Measurements from ENCODE around the gene NT5C3A.

NT5C3A gene

DNA sequence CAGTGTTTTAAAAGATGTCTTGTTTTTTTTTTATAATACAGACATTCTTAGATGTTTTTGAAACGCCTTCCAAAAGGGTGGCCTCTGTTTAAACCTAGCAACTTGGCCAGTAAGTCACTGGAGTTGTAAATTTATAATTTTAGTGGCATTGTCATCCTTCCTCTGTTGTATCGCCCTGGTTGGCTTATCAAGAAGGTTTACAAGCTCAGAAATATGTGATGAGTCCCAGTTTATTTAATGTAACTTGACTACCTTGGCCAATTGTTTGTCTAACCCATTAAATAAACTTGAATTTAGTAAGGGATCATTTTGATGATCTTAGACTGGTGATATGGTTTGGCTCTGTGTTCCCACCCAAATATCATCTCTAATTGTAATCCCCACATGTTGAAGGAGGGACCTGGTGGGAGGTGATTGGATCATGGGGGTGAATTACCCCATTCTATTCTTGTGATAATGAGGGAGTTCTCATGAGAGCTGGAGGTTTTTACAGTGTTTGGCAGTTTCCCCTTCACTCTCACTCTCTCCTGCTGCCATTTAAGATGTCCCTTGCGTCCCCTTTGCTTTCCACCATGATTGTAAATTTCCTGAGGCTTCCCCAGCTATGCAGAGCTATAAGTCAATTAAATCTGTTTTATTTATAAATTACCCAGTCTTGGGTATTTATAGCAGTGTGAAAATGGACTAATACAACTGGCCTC, 13.4 kb upstream of the NT5C3A start:
- DNase-seq, result no peak

- no peak for DNase-seq
These were observed 10.7 kb upstream of the NT5C3A start for GRCh38 chr7:33073243-33073642.

DNA sequence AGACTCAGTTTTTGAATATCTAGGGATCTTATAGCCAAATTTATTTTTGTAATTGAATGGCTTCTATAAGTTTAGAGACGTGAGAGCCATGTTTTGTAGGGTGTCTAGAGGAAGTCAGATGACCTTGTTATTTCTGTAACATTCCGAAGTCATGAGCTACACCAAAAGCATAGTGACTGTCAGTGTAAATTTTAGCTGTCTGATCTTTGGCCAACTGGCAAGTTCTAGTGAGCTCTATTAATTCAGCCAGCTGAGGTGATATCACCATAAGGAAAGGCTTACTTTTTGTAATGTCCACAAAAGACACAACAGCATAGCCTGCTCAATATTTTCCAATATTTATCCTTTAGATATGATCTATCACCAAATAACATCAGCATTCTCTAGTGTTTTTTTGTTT, 9.9 kb upstream of the NT5C3A start:
- DNase-seq, result no peak

- no peak for DNase-seq
These were observed 8.3 kb upstream of the NT5C3A start for GRCh38 chr7:33070831-33071230.

- no peak for DNase-seq
These were observed 7.7 kb upstream of the NT5C3A start for GRCh38 chr7:33070277-33070676.

DNA sequence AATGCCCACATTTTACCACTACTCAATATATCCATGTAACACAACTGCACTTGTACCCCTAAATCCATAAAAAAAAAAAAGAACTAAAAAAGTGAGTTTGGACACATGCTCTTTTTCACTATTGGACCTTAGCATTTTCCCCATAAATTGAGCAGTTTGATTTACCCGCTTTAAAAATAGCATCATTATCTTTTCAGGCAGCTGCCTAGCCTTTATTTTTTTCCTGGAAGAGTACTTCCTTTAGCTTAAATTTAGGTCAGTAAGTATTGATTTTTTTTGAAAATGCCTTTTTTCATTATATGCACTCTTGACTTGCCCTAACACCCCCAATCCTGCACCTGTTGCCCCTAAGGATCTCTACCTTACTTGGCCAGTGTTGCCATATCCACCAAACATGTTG, 5.3 kb upstream of the NT5C3A start:
- no peak for DNase-seq

GRCh38 chr7:33066771-33067170, 4.2 kb upstream of the NT5C3A start:
- DNase-seq, result no peak

DNA sequence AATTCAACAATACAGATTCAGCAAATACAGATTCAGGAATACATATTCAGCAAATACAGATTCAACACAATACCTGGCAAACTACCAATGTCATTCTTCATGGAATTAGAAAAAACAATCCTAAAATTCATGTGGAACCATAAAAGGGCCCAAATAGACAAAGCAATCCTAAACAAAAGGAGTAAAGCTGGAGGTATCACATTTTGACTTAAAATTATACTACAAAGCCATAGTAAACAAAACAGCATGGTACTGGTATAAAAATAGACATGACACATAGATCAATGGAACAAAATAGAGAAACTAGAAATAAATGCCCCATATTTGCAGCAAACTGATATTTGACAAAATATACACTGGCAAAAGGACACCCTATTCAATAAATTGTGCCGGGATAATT, 3.4 kb upstream of the NT5C3A start:
- no peak for DNase-seq

GRCh38 chr7:33062782-33063443, 337 bp upstream of the NT5C3A start:
- peak; percentile 94 for DNase-seq

GRCh38 chr7:33061282-33061937, 1.2 kb downstream of the NT5C3A start:
- no peak for DNase-seq

- no peak for DNase-seq
These were observed 2.9 kb downstream of the NT5C3A start for GRCh38 chr7:33059635-33060034.

DNA sequence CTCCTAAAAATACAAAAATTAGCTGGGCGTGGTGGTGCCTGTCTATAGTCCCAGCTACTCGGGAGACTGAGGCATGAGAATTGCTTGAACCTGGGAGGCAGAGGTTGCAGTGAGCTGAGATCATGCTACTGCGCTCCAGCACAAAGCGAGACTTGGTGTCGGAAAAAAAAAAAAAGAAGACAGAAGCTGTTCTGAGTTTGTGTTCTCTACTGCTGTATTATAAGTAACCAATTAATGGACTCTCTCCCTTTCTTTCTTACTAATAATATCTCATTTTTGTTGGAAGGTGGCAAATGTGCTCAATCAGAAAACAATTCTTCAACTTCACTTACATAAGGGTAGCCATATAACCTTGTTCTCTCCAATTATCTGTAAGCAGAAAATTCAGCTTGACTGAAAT, 7.4 kb downstream of the NT5C3A start:
- no peak for DNase-seq

DNA sequence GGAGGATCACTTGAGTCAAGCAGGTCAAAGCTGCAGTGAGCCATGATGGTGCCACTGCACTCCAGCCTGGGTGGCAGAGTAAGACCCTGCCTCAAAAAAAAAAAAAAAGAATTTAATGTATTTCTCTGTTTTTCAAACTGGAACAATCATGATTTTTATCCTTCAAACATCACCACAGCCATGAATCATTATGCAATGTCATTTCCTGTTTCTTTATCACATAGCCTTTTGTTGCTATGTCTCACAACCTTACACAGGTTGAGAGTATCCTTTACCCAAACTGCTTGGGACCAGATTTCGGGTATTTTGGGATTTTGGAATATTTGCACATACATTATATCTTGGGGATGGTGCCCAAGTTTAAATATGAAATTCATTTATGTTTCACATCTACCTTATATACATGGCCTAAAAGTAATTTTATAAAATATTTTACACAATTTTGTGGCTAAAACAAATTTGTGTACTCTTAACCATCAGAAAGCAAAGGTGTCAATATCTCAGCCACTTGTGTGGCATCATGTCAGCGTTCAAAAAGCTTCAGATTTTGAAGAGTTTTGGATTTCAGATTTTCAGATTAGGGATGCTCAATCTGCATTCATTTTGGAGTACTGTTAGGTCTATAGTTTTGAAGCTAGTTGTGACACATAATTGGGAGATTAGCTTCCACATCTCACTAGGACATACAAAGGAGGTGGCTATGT, 8.2 kb downstream of the NT5C3A start:
- DNase-seq, result no peak

DNA sequence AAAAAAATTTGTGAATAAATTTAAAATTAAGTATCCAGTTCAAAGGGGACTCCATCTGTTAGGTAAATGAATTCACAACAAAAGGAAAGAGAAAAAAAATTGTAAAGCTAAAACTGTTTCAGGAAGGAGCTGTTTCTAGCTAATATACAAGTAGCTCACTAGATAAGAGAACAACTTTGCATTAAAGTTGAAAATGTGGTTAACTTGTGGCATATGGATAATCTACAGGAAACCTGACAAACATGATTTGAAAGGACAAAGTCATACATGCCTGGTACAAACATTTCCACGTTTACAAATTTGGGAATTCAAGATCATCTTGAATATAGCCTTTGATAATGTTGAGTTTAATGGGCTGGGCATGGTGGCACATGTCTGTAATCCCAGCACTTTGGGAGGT, 8.9 kb downstream of the NT5C3A start:
- no peak for DNase-seq

DNA sequence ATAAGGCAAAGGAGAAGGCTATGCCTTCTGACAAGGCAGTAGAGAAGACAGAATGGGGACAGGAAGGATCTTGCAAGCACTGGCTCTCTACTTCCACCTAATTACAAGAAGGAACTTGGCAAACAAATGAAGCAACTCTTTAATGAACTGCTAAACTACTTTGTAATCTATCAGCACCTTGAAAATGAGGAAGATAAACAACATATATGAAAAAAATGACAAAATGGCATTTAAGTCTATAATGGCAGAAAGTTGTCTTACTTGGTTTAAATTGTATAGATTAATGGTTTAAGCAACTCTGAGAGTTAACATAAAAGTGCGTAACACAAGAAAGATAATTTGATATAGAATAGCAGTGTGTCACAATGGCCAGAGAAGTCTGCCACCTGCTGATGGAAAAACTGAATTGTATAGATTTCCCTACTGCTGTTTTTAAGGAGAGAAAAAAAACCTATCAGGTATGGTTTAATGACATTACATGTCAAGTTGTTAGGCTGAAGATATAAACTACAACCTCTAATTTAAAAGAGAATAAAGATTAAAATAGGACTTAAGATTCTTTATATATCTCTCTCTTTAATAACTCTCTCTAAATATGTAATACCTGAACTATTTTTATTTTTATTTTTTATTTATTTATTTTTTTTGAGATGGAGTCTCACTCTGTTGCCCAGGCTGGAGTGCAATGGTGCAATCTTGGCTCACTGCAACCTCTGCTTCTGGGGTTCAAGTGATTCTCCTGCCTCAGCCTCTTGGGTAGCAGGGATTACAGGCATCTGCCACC, 11.8 kb downstream of the NT5C3A start:
- DNase-seq, result peak; percentile 18

- DNase-seq, result no peak
These were observed 13.9 kb downstream of the NT5C3A start for GRCh38 chr7:33048704-33049103.

DNA sequence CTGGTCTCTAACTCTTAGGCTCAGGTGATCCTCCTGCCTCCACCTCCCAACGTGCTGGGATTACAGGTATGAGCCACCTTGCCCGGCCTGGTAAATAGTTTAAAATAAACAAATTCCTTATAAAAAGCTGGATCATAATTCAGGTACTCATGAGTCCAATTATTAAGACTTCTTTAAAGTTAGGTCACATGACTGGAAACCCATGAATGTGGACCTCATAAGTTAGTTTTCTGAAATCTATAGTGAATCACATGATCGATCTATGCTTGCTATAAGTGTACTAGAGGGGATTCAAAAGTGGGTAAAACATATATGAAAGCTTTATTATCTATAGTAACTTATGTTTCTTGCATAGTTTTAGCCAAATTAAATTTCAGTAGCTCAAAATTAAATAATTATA, 14.3 kb downstream of the NT5C3A start:
- DNase-seq, result no peak

- DNase-seq, result no peak
These were observed 17.6 kb downstream of the NT5C3A start for GRCh38 chr7:33044986-33045385.

DNA sequence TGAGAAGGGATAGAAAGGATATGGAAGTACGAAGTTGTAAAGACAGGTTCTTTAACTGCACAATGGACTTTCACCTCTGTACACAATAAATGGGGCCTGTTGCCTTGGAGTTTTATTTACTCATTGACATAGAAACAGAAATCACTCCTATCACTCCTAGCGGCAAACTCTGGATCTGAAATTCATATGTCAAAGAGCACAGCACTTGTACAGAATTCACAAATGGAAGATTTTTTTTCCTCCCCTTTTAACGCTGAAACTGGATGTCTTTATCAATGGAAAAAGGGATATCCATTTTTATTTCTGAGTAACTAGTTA, 18.2 kb downstream of the NT5C3A start:
- DNase-seq, result no peak

DNA sequence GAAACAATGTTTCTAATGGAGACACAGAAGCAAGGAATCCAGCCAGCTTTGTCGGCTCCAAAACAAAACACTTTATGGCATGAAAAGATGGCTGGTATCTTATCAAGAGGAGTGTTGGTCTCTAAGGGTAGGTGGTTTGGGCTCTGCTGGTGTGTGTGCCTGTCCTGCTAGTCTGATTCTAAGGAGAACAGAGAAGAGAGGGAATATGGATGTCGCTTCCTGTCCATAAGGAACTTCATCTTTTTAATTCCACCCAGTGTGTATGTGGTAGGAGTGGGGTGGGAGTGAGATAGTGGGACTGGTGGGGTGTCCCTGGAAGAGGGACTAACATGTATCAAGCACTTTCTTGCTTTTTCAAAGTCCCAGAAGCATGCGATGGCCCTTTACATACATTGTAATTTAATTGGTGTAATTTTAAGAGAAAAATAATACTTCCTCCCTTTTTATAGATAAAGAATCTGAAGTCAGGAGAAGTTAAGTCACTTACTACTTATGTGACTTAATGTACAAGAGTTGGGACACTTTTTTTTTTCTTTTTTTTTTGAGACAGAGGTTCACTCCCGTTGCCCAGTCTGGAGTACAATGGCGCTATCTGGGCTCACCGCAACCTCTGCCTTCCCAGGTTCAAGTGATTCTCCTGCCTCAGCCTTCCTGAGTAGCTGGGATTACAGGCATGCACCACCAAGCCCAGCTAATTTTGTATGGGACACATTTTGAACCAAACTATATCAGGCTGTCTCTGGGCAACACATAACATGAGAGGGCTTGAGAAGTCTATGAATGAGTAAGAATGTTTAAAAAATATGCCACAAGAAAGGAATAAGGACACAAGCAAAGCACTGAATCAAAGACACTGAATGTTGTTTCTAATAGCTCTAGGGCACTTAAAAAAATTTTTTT, 18.8 kb downstream of the NT5C3A start:
- DNase-seq, result no peak

- DNase-seq, result no peak
These were observed 20.7 kb downstream of the NT5C3A start for GRCh38 chr7:33041631-33042428.
